Spinal cord (tissue), 10 donors: ENCODE measurements around the gene SFR1. TPM values are rescaled to one million over a fixed set of nuclear protein-coding genes. Genes with fewer than 3 reads are reported as not detected.
"Not testable (repeated sequence)": the region's sequence is repeated elsewhere in the genome, so short reads cannot be mapped to it uniquely, and the experiment has no call there.

Source experiments
- DNase-seq, 6 donors: peaks; one replicate each; pipeline versions ENCODE4 v3.0.0 to v3.0.0-alpha.2; 2013 to 2015; ENCODE audit warnings: low spot score in 6 of 6, low read depth in 4 of 6
- H3K27ac ChIP-seq: one replicate; pipeline ENCODE4 v1.5.1; 2013; ENCODE audit warnings: low read depth, low read length, control low read depth
- H3K27me3 ChIP-seq: one replicate; pipeline ENCODE4 v1.6.1; 2013; ENCODE audit warnings: low read length; ENCODE audit not compliant: control insufficient read depth, insufficient read depth
- H3K36me3 ChIP-seq: one replicate; pipeline ENCODE4 v1.6.1; 2013; ENCODE audit warnings: low read length; ENCODE audit not compliant: control insufficient read depth, insufficient read depth
- H3K4me1 ChIP-seq: one replicate; pipeline ENCODE4 v1.6.1; 2013; ENCODE audit warnings: low read length; ENCODE audit not compliant: control insufficient read depth, insufficient read depth
- H3K4me3 ChIP-seq: one replicate; pipeline ENCODE4 v1.5.1; 2013; ENCODE audit warnings: low read depth, low read length, control low read depth
- H3K9me3 ChIP-seq: one replicate; pipeline ENCODE4 v1.6.1; 2013; ENCODE audit warnings: low read length; ENCODE audit not compliant: control insufficient read depth, insufficient read depth
- WGBS: methylation state at CpG from one replicate; pipeline ENCODE4 v1.1.5; 2013; ENCODE audit warnings: missing lambda C conversion rate; ENCODE audit not compliant: insufficient coverage; 5-methylcytosine and 5-hydroxymethylcytosine counted together
- polyA plus RNA-seq, 2 donors: library from polyadenylated mRNA; unstranded; fragments of 120-200 nt; gene quantifications; one replicate each; pipeline ENCODE4 v1.2.1, GENCODE V29; 2013; ENCODE audit not compliant: insufficient read length in 2 of 2
- total RNA-seq, 2 donors: library from RNA; depleted of rRNA in 1 of 2; stranded (reverse); fragments of 120-200 nt in 1 of 2; fragments of >200 nt in 1 of 2; gene quantifications; one replicate each; pipeline versions ENCODE4 v1.2.3 to v1.2.4, GENCODE V29; 2013 to 2014
- donor health status: healthy.

The SFR1 gene
- total and polyA plus RNA-seq, 4 donors: 6.7 to 11.6 (median 9.0) TPM

DNA sequence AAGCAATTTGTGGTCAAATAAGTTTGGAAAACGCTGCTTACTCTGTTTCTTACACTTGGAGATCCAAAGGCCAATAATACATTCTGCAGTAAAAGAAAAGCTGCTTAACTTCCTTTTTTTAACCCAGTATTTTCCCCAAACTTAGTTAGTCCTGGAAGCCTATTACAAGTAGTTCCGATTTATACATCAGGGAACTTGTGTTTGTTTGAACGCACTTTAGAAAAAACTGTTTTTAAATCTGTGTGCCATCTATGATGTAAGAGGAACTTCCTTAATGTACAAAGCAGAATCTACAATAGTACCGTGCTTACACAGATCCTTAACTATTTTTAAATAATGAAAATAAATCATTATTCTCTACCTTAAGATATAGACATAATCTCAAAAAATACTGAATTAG, 23.0 kb downstream of the SFR1 start:
- Histone ChIP-seq H3K9me3 (no peaks in the 10 kb centered on the region), H3K27ac (no peak overlapping the region), H3K36me3 (no peaks in the 10 kb centered on the region), H3K4me1 (no peaks in the 10 kb centered on the region), H3K27me3 (no peaks in the 10 kb centered on the region), H3K4me3 (no peak overlapping the region)
- no peak for DNase-seq
- 80% methylated on average over 1 of the region's 4 CpGs for WGBS

GRCh38 chr10:104146882-104147281, 24.9 kb downstream of the SFR1 start:
- peak in 5 of 6 donors; percentile 29 to 95 (median 50) for DNase-seq
- H3K4me3 ChIP-seq: no peak overlapping the region

GRCh38 chr10:104150139-104150538, 28.2 kb downstream of the SFR1 start:
- Histone ChIP-seq H3K9me3 (peaks cover 3% of the 10 kb centered on the region), H3K4me1 (no peaks in the 10 kb centered on the region), H3K36me3 (no peaks in the 10 kb centered on the region), H3K4me3 (no peak overlapping the region), H3K27ac (no peak overlapping the region), H3K27me3 (no peaks in the 10 kb centered on the region)
- no peak for DNase-seq

More at GRCh38 chr10:104146882-104147281, 24.9 kb downstream of the SFR1 start:
- H3K27ac ChIP-seq: no peak overlapping the region
- 55% methylated on average over 1 of the region's 1 CpG for WGBS
- H3K4me1 ChIP-seq: no peaks in the 10 kb centered on the region
- no peaks in the 10 kb centered on the region for H3K36me3 ChIP-seq
- peaks cover 2% of the 10 kb centered on the region for H3K9me3 ChIP-seq
- no peaks in the 10 kb centered on the region for H3K27me3 ChIP-seq

- Histone ChIP-seq H3K4me1 (no peaks in the 10 kb centered on the region), H3K27me3 (no peaks in the 10 kb centered on the region), H3K9me3 (peaks cover 3% of the 10 kb centered on the region)
These were observed 29.8 kb downstream of the SFR1 start for GRCh38 chr10:104151737-104152136.

DNA sequence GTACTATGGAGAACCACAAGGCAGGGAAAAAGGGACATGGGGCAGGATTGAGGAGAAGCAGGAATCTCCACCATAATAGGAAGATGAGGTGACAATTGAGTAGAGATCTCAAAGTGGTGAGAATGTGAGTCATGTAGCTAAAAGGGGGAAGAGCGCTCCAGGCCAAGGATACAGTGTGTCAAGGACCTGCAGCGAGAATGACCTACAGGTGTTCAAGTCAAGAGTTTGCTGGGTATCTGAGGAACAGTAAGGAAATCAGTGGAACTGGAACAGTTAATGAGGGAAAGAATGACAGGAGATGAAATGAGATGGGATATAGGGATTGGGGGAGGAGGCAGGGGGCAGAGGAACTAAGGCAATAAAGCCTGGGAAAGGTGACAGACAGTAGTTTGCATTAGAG, 33.6 kb downstream of the SFR1 start:
- Histone ChIP-seq H3K9me3 (peaks cover 3% of the 10 kb centered on the region), H3K27ac (no peak overlapping the region), H3K27me3 (no peaks in the 10 kb centered on the region), H3K4me1 (no peaks in the 10 kb centered on the region), H3K4me3 (no peak overlapping the region), H3K36me3 (no peaks in the 10 kb centered on the region)
- no peak for DNase-seq
- WGBS: 95% methylated on average over 2 of the region's 2 CpGs

More at GRCh38 chr10:104151737-104152136, 29.8 kb downstream of the SFR1 start:
- H3K4me3 ChIP-seq: no peak overlapping the region
- DNase-seq: no peak
- H3K36me3 ChIP-seq: no peaks in the 10 kb centered on the region
- H3K27ac ChIP-seq: no peak overlapping the region

GRCh38 chr10:104170610-104171254, 48.8 kb downstream of the SFR1 start:
- Histone ChIP-seq H3K9me3 (no peaks in the 10 kb centered on the region), H3K4me3 (no peak overlapping the region), H3K4me1 (no peaks in the 10 kb centered on the region), H3K27me3 (no peaks in the 10 kb centered on the region), H3K36me3 (no peaks in the 10 kb centered on the region), H3K27ac (no peak overlapping the region)
- 97% methylated on average over 3 of the region's 5 CpGs for WGBS
- peak in 1 of 6 donors; percentile 3 for DNase-seq

DNA sequence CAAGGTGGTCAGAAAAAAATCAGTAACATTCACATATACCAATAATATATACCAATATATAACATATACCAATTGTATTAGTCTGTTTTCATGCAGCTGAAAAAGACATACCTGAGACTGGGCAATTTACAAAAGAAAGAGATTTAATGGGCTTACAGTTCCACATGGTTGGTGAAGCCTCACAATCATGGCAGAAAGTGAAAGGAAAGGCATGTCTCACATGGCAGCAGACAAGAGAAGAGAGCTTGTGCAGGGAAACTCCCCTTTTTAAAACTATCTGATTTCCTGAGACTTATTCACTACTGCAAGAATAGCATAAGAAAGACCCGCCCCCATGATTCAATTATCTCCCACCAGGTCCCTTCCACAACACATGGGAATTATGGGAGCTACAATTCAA, 52.2 kb downstream of the SFR1 start:
- H3K4me3 ChIP-seq: not testable (repeated sequence)

More for the DNA sequence above, 52.2 kb downstream of the SFR1 start:
- H3K27me3 ChIP-seq, H3K27ac ChIP-seq, H3K9me3 ChIP-seq, H3K36me3 ChIP-seq, H3K4me1 ChIP-seq, DNase-seq: not testable (repeated sequence)
- WGBS: no CpG with 5 or more reads among the region's 1 CpG

Other genes with a start within 250 kb of the SFR1 start
- gene STN1, start 204.0 kb upstream of the SFR1 start, total RNA-seq: 10 to 100 TPM; 21.9 to 30.9 TPM
- 10 to 100 TPM; 12.7 to 13.5 TPM for gene STN1, start 204.0 kb upstream of the SFR1 start, polyA plus RNA-seq
- gene SLK, start 155.0 kb upstream of the SFR1 start, total RNA-seq: 10 to 100 TPM; 55.3 to 65.5 TPM
- gene SLK, start 155.0 kb upstream of the SFR1 start, polyA plus RNA-seq: 10 to 100 TPM; 15.1 to 19.9 TPM
- gene COL17A1, start 36.3 kb upstream of the SFR1 start, total RNA-seq: 1 to 10 TPM in 1 of 2 donors, under 1 TPM in 1; 0.61 to 1.7 TPM
- under 1 TPM; 0.35 to 0.47 TPM for gene COL17A1, start 36.3 kb upstream of the SFR1 start, polyA plus RNA-seq
- 10 to 100 TPM; 15.0 to 42.5 TPM for gene CFAP43, start 110.2 kb downstream of the SFR1 start, total RNA-seq
- 10 to 100 TPM; 13.4 to 15.7 TPM for gene CFAP43, start 110.2 kb downstream of the SFR1 start, polyA plus RNA-seq
- 10 to 100 TPM; 61.2 to 65.6 TPM for gene GSTO1, start 132.7 kb downstream of the SFR1 start, total RNA-seq
- 10 to 100 TPM; 45.9 to 52.3 TPM for gene GSTO1, start 132.7 kb downstream of the SFR1 start, polyA plus RNA-seq
- gene GSTO2, start 147.0 kb downstream of the SFR1 start, total RNA-seq: 1 to 10 TPM; 3.5 to 4.4 TPM
- 1 to 10 TPM; 4.4 to 5.6 TPM for gene GSTO2, start 147.0 kb downstream of the SFR1 start, polyA plus RNA-seq
- gene ITPRIP, start 216.3 kb downstream of the SFR1 start, total RNA-seq: 1 to 10 TPM; 3.1 to 5.7 TPM
- 1 to 10 TPM; 4.6 to 5.1 TPM for gene ITPRIP, start 216.3 kb downstream of the SFR1 start, polyA plus RNA-seq
- gene CFAP58, start 231.7 kb downstream of the SFR1 start, total RNA-seq: 1 to 10 TPM in 1 of 2 donors, under 1 TPM in 1; 0.99 to 2.3 TPM
- gene CFAP58, start 231.7 kb downstream of the SFR1 start, polyA plus RNA-seq: 1 to 10 TPM in 1 of 2 donors, under 1 TPM in 1; 0.74 to 1.1 TPM